Cardiac septum (tissue), 1 donor: Measurements from ENCODE around the gene KLHL21. TPM values are rescaled to one million over a fixed set of nuclear protein-coding genes. Genes with fewer than 3 reads are reported as not detected.
"Not testable (repeated sequence)": the region's sequence is repeated elsewhere in the genome, so short reads cannot be mapped to it uniquely, and the experiment has no call there.

Experiments used
- DNase-seq: peaks from one replicate; pipeline ENCODE4 v3.0.0-alpha.2; 2020; ENCODE audit warnings: low spot score
- intact Hi-C: fragments of 100-400 bp; cut with DNase I; formaldehyde crosslinking; loops from one replicate; pipeline ENCODE4 v1.14.0; 2022
- long read RNA-seq: library from polyadenylated mRNA; unstranded; transcript quantifications from one replicate; pipeline ENCODE4 v2.0.0, GENCODE V29; 2021
- total RNA-seq: library from RNA; stranded (reverse); fragmentation: NEBNext Ultra II Directional; extraction: Animal tissue kit (Norgen Biotek cat#: 25700); gene quantifications from one replicate; pipeline ENCODE4 v1.2.1, GENCODE V29; 2021
- donor health status: DM: no; HTN: no; CAD: no.

KLHL21 gene, protein sequence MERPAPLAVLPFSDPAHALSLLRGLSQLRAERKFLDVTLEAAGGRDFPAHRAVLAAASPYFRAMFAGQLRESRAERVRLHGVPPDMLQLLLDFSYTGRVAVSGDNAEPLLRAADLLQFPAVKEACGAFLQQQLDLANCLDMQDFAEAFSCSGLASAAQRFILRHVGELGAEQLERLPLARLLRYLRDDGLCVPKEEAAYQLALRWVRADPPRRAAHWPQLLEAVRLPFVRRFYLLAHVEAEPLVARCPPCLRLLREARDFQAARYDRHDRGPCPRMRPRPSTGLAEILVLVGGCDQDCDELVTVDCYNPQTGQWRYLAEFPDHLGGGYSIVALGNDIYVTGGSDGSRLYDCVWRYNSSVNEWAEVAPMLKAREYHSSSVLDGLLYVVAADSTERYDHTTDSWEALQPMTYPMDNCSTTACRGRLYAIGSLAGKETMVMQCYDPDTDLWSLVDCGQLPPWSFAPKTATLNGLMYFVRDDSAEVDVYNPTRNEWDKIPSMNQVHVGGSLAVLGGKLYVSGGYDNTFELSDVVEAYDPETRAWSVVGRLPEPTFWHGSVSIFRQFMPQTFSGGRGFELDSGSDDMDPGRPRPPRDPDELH
- 33.1 TPM for total RNA-seq
- long read RNA-seq, full-length matches to known transcripts = 37 of 76 reads
- long read RNA-seq, partial matches to known transcripts = 2 of 76 reads
- long read RNA-seq, other reads (novel, unspliced or antisense) = 37 of 76 reads

DNA sequence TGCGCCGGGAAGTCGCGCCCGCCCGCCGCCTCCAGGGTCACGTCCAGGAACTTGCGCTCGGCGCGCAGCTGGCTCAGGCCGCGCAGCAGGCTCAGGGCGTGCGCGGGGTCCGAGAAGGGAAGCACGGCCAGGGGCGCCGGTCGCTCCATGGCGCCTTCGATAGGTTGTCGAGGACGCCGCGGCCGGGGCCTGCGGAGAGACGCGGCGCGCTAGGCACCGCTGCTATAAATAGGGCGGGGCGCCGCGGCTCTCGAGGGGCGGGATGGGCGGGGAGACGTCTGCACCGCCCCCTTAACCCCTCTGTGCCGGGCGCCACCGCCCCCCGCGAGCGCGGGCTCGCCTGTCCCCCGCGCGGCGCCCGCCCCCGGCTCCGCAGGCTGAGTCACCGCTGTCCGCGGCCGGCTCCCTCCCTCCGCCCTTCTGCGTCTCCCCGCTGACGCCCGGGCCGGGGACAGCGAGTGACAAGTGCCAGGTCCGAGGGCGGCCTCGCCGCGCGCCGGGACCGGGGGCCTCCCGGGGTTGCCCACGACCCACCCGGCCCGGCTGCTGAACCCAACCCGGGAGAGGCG is at the start of gene KLHL21:
Gene KLHL21 (minus strand): TSS at position 201 of the 569 bp plus-strand sequence. CDS start 52 bp downstream, at position 149.
- intact Hi-C loops = loop anchor here (1.0 kb wide), 1 partner anchor 11 kb away; the partner anchor contains the start of gene PHF13
- peak; percentile 95 for DNase-seq

DNA sequence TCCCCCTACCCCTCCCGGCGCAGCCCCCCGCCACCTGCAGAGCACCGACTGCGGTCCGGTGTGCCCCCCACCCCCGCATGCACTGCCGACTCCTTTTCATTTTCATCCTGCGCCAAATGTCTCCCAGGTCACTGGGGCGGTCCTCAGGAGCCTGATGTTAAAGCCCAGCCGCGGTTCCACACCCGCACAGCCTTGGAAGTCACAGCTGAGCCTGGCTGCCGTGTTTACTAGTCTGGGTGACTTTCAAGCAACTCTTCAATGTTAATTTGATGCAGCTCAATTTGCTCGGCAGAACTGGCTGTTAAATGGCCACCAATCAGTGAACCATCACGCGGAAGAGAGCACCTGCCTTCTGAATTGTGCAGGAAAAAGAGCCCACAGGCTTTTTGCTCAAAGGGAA is 49.2 kb upstream of the KLHL21 start:
- intact Hi-C loops = no loop called here
- no peak for DNase-seq

DNA sequence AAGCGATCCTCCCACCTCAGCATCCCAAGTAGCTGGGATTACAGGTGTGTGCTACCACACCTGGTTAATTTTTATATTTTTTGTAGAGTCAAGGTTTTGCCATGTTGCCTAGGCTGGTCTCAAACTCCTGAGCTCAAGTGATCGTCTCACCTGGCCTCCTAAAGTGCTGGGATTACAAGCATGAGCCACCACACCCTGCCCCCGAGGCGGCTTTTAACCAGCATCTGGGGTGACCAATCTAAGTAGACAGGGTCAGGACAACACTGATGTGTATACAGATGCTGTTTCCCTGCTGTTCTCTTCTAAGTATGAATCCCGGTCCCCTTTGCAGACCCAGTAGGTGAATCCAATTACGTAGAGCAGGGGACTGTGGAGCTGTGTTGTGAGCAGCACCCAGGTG is 45.9 kb upstream of the KLHL21 start:
- intact Hi-C loops = loop anchor here (5.0 kb wide), 1 partner anchor 161 kb away; no protein-coding TSS in a partner anchor
- DNase-seq = no peak

DNA sequence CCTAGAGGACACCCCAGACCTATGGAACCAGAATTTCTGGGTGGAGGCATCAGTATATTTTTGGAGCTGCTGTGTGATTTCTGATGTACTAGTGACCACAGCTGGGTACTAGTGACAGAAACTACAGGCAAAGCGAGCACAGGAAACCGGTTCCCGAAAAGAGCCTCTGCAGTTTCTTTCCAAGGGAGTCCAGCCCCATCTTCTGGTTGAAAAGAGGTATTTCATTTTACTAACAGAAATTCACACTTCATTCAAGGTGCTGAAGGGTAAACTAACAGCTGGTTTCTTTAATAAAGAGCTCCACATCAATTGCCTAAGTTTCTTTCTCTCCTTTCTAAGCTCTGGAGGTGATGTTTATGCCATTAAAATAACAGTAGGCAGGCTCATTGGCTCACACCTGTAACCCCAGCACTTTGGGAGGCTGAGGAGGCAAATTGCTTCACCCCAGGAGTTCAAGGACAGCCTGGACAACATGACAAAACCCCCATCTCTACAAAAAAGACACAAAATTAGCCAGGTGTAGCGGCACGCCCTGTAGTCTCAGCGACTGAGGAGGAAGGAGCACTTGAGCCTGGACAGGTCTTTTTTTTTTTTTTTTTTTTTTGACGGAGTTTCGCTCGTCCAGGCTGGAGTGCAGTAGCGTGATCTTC is 44.0 kb upstream of the KLHL21 start:
- no peak for DNase-seq

DNA sequence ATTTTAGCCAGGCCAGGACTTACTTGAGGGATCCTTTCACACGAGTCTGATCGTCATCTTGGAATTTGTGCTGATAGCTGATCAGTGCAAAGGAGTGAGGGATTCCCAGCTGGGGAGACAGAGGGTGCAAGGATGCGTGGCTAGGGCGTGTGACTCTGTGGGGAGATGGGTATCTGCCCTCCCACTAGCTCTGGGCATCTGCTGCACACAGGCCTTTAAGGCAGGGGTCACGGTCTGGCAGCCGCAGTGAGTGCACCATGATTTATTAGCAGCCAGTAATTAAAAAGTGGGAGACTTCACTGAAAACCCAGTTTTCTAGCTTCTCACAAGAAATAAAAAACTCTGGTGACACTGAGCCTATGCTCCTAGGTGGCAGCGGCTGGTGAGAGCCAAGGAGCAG is 42.3 kb upstream of the KLHL21 start:
- no peak for DNase-seq
- intact Hi-C loops = loop anchor here (5.0 kb wide), 1 partner anchor 158 kb away; no protein-coding TSS in a partner anchor

More for the DNA sequence above, 44.0 kb upstream of the KLHL21 start:
- intact Hi-C loops = loop anchor here (5.0 kb wide), 1 partner anchor 159 kb away; no protein-coding TSS in a partner anchor

DNA sequence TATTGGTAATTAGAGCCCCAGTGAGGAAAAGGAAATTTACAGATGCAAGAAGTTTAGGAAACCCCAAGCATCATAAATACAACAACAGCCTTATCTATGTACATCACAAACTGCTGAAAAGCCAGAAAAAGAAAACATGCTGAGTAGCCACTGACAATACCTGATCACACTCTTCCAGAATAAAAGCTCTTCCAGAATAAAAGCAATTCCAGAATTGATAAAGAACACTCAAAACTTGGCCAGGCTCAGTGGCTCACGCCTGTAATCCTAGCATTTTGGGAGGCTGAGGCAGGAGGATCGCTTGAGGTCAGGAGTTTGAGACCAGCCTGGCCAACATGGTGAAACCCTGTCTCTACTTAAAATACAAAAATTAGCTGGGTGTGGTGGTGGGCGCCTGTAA is 38.2 kb upstream of the KLHL21 start:
- intact Hi-C loops = not testable (repeated sequence)

DNA sequence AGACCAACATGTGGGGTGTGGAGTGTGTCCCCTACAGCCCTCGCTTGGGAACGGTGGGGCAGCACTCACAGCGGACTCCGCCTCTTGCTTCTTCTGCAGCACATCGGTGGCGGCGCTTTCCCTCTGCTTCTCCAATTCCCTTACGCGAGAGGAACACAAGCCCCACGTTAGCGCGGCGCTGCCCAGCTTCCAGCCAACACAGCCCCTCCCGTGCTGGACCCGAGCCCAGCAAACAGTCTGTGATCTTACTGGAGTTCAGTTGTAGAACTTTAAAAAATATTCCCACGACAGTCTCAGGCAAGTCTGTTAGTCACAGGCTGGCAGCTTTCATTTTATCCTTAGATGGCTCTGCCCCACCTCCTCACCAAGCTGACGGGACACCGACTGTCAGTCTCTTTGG is 35.6 kb upstream of the KLHL21 start:
- intact Hi-C loops = no loop called here
- no peak for DNase-seq

More for the DNA sequence above, 38.2 kb upstream of the KLHL21 start:
- DNase-seq = not testable (repeated sequence)

DNA sequence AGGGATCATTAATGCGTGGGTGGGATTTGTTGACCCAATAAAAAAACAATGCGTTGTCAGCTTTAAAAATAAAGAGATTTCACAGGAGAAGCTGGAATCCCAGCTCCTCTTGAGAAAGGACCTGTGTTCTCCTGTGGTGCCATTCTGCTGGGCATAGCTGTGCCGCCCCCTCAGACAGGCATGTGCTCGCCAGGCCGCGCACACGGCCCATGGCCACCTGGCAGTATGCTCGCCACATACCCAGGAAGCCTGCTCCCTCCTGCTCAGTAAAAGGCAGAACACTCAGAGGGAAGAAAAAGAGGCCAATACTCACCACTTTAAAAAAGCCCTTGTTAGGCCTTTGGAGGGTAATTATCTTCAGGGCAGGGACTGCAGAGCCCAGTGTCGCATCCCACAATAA is 35.1 kb upstream of the KLHL21 start:
- DNase-seq = no peak
- intact Hi-C loops = no loop called here

DNA sequence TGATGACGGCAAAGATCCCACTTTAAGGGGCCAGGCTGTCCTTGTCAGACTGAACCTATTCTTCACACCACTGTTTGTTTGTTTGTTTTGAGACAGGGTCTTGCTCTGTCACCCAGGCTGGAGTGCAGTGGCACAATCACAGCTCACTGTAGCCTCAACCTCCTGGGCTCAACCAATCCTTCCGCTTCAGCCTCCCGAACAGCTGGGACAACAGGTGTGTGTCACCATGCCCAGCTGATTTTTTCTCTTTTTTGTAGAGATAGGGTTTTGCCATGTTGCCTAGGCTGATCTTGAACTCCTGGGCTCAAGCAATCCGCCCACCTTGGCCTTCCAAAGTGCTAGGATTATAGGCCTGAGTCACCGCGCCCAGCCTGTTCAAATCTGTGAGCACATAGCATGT is 34.1 kb upstream of the KLHL21 start:
- intact Hi-C loops, DNase-seq: not testable (repeated sequence)

DNA sequence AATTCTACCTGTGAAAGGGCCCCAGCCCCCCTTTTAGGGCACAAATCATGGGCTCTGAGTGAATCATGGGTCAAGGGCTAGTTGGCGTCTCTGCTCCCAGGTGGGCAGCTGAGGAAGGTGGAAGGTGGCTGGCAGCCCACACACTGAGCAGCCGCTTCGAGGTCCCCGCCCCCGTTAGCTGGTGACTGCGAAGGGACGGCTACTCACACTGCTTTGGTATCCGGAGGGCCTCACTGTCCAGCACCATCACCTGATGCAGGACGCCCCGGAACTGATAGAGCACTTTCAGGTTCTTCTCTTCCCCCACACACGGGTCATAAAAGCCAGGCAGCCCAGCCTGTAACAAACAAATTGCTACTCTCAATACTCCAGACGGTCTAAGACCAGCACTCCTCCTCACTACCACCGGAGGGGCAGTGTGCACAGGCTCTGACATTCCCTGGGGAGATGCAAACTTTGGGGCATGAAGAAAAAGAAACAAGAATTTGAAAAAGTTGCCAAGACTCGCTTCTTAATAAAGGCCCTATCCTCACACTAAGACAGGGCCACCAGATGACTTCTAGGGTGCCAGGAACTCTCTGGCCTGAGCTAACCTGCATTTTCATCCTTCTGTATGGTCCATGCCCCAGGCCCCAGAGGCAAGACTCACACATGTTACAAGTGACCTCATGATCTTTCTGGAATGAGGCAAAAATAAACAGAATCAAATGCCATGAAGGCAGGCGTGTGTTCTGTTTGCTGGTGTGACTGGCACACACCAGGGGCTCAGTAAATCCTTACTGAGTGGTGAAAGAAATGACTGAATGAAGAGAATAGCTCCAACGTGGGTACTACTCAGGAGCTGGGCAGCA is 33.5 kb upstream of the KLHL21 start:
- intact Hi-C loops = no loop called here
- no peak for DNase-seq

DNA sequence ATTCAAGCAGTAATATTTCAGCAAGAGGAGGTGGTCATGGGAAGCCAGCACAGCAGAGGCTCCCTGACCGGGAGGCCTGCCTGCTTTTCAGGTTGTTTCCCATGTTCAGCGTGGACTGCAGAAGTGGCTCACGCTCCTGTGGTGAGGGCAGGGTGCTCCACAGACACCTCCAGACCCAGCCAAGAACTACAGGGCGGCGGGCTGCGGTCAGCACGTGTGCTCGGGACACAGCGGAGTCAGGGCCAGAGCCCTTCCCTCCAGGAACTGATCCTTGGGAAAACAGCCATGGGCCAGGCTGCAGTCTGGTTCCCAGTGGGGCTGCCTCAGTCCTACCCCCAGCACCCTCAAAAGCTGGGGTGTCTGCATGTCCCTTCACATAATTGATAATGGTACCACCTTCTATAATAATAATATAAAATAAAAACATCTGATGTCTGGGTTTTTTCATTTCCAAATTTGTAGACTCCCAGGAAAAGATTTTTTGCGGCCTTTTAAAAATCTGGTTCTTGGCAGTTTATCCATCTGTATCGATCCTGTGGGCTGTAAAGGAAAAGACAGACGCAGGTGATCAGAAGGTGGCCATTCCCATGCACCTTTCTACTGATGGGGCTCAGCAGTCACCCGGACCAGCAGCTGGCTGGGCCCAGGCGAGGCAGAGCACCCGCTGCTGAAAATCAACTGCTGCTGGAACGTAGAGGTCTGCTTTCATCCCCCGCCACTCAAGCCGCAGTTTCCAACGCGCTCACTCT is 32.7 kb upstream of the KLHL21 start:
- intact Hi-C loops = no loop called here
- no peak for DNase-seq

DNA sequence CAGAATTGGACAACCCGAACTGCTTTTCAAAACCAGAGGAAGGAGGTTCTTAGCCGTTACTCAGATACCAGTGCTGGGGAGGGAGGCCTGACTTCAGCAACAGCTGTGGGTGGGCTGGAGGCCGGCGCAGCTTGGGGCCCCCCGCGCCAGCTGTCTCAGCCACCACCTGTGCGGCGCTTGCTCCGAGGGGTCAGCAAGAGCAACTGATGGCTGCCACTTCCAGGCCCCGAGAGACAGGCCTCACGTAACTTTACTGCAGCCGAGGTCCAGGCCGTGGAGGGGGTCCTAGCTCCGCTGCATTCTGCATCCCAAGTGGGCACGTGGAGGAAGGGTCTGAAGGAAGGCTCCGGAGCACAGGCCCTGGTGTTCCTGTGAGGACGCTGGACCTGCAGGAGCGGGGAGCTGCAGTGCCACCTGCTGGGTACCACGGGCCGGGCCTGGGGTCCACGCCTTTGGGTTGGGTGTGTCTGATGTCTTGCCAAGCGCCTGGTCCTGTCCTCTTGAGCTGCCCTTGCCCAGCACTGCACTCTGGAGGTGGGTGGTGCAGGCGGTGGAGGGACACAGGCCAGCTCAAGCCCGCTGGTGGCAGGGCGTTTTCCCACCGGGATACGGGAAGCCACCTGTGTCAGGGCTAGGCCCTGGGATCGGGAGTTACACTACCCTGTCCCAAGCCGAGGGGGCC is 31.8 kb upstream of the KLHL21 start:
- peak; percentile 84 for DNase-seq
- intact Hi-C loops = no loop called here

DNA sequence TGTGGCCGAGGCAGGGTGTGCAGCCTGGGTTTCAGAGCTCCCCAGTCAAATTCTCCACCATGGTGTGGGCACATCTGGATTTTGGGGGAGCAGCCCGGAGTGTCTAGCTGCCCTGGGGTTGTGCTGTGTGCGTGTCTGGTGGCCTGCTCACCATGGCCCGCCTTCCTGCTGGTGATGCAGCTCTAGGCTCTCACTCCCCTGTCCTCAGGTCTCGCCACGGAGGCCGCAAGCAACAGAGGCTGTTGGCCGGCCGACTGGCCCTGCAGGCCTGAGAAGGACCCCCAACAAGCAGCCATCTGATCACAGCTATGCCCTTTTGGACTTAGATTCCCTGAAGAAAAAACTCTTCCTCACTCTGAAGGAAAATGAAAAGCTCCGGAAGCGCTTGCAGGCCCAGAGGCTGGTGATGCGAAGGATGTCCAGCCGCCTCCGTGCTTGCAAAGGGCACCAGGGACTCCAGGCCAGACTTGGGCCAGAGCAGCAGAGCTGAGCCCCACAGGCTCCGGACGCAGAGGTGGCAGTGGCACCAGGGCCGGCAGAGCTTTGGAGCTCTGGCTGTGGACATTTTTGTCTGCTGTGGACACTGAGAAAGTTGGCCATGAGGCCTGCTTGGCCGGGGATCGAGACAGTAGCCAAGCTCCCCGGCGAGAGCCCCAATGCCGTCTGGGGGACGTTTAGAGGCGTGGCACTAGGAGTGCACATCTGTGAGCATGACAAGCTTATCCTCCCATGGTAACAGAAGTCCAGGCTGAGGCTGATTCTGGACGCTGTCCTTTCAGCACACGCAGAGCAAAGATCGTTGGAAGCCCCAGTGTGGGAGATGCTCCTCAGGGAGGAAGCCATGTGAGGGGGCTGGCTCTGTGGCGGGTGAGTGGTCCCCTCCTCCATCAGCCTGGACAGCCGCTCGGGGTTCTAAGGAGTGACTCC is 30.2 kb upstream of the KLHL21 start:
- intact Hi-C loops = no loop called here
- no peak for DNase-seq

DNA sequence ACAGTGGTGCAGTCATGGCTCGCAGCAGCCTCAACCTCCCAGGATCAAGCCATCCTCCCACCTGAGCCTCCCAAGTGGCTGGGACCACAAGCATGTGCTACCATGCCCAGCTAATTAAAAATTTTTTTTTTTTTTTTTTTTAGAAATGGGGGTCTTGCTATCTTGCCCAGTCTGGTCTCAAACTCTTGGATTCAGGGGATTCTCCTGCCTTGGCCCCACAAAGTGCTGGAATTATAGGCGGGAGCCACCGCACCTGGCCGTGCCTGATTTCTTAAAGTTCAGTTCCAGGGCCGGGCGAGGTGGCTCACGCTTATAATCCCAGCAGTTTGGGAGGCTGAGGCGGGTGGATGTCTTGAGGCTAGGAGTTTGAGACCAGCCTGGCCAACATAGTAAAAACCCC is 28.4 kb upstream of the KLHL21 start:
- intact Hi-C loops = no loop called here
- DNase-seq = no peak

DNA sequence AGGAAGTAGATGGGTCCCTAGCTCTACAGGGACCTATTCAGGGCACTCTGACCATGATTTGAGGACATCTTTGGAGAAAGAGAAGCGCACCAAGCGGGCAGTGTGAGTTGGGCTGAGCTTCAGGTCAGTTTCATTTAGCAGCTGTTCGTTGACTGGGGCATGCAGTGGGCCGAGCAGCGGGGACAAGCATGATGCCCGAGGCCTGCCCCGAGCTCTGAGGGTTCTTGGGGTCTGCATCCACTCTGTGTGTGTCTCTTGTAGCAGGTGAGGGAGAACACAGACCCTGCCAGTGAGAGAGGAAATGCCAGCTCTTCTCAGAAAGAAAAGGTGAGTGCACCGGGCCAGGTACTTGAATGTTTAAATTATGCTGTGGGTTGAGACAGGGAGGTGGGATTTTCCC is 27.4 kb upstream of the KLHL21 start:
- intact Hi-C loops = no loop called here
- DNase-seq = no peak

DNA sequence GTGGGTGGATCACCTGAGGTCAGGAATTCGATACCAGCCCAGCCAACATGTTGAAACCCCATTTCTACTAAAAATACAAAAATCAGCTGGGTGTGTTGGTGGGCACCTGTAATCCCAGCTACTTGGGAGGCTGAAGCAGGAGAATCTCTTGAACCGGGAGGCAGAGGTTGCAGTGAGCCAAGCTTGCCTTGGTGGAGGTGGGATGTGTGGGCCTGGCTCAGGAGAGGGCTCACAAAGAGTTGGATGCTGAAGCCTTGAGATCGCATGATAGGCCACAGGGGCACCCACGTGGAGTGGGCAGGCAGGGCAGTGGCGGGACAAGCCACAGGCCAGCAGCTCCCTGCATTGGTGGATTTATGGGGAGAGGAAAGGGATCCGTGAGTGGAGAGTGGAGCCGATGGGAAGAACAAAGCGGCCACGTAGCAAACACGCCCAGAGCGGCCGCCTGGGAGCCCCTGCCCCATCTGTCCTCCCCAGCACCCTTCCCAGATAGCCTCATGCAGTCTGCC is 26.4 kb upstream of the KLHL21 start:
- intact Hi-C loops = loop anchor here (5.0 kb wide), 1 partner anchor 73 kb away; the partner anchor contains the start of gene DNAJC11
- no peak for DNase-seq
